Epidermal melanocyte (primary cell): Measurements from ENCODE around the gene BRINP3.

ENCODE experiments used
- DNase-seq: peaks from one replicate; pipeline ENCODE4 v3.0.0; 2011; ENCODE audit warnings: low spot score; ENCODE audit not compliant: insufficient read length

The BRINP3 gene

DNA sequence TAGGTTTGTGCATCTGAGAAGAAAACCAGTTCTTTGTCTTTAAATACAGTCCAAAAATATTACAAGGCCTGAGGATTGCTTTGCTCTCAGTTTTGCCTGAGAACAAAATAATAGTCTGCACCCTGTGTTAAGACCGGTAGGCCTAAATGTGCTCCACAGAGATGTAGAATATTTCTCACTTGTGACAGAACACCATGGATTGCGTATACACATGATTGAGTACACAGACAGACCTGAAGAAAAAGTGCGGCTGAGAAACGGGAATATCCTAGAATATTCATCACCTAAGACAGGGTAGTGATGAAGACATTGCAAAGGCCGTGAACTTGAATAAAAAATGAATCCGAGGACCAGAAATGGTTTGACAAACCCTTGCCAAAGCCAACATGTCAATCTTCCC, 155.4 kb downstream of the BRINP3 start:
- DNase-seq: no peak

DNA sequence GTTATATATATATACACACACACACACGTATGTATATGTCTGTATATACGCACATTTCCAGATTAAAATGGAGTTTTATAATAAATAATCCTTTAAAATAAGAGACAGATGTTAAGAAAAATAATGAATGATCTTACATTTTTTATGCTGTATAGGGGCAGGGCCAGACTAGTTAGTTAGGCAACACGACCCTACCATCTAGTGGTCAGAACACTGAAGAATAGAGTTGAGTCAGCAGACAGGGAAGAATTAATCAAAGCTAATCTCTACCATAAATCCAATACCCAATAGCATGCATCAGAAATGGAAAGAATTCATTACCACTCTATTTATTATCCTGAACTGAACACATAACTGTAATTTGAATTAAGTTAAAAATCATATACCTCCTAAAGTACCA, 156.7 kb downstream of the BRINP3 start:
- DNase-seq: no peak

- DNase-seq: no peak
Observed at GRCh38 chr1:190312763-190313162, 164.9 kb downstream of the BRINP3 start.

GRCh38 chr1:190303501-190303900, 174.2 kb downstream of the BRINP3 start:
- DNase-seq: no peak

DNA sequence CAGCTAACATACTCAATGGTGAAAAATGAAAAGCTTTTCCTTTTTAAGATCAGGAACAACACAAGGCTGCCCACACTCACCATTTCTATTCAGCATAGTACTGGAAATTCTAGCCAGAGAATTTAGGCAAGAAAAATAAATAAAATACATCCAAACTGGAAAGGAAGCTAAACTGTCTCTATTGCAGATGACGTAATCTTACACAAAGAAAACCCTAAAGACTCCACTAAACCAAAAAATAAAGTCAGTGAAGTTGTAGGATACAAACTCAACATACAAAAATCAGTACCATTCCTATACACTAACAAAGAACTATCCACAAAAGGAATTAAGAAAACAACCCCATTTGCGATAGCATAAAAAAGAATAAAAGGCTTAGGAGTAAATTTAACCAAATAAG, 181.2 kb downstream of the BRINP3 start:
- no peak for DNase-seq

DNA sequence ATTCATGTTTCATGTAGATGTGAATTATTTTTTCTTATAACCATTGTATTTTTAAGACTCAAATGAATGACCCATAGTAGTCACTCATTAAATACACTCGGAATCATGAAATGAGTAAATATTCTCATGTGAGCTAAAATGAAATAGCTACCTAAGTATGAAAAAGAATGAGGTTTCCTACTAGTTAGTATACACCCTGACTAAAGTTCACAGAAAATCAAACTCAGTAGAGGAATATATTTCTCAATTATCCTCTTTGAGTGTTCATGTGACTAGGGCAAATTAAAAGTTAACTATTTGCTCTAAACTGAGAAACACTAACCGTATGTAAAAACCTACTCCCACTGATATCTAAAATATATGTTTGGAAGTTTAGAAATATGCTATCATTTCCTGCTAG, 187.8 kb downstream of the BRINP3 start:
- no peak for DNase-seq

GRCh38 chr1:190286111-190286510, 191.6 kb downstream of the BRINP3 start:
- no peak for DNase-seq

GRCh38 chr1:190277107-190277506, 200.6 kb downstream of the BRINP3 start:
- DNase-seq: no peak

- DNase-seq: no peak
Observed at GRCh38 chr1:190274721-190275120, 202.9 kb downstream of the BRINP3 start.

- DNase-seq: peak; percentile 17
Observed at GRCh38 chr1:190273161-190273560, 204.5 kb downstream of the BRINP3 start.

GRCh38 chr1:190262538-190262937, 215.1 kb downstream of the BRINP3 start:
- DNase-seq: no peak

DNA sequence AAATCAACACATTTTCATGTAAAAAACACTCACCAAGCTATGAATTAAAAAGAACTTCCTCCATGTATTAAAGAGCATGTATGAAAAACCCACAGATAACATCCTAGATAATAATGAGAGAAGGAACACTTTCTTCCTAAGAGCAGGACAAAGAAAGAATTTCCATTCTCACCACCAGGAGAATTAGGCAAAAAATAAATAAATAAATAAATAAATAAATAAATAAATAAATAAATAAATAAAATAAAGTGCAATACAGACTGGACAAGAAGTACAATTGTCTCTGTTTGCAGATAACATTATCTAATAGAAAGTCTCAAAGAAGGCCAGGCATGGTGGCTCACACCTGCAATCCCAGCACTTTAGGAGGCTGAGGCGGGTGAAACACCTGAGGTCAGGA, 218.2 kb downstream of the BRINP3 start:
- no peak for DNase-seq

- DNase-seq: no peak
Observed at GRCh38 chr1:190258003-190258402, 219.7 kb downstream of the BRINP3 start.

GRCh38 chr1:190252046-190252445, 225.6 kb downstream of the BRINP3 start:
- no peak for DNase-seq

DNA sequence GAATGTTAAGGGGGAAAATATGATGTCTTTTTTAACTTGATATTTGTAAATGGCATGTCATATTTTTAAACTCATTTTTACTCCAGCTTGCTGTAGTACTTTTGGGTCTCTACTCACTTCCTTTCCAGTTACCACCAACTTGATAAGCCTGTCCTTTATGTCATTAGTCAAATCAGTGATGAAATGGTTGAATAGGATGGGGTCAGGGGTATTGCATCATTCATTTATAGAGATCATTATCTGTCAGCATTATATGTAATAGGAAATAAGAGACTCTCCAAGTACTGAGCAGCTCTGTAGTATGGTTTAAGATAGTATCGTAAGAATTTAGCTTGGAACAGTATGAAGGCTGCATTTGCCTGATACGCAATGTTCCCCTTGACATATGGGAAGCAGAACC, 227.3 kb downstream of the BRINP3 start:
- no peak for DNase-seq

- DNase-seq: no peak
Observed at GRCh38 chr1:190244406-190244805, 233.3 kb downstream of the BRINP3 start.

DNA sequence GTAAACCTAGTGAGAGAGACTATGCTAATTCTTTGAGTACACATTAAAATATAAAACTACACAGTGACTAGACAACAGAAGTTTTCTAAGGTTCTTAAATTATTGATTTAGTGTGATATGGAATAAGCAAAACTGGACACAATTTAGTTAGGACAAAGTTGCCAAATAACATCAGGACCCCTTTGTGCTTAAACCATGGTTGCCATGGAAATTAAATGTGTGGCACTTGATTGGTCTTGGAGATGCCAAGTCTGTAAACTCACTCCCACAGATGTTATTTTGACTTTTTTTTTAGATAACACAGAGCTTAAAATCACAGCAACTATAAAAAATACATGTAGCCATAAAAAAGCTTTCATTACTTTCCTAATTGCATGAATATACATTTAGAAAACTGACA, 234.6 kb downstream of the BRINP3 start:
- DNase-seq: no peak

- no peak for DNase-seq
Observed at GRCh38 chr1:190226006-190226405, 251.7 kb downstream of the BRINP3 start.

DNA sequence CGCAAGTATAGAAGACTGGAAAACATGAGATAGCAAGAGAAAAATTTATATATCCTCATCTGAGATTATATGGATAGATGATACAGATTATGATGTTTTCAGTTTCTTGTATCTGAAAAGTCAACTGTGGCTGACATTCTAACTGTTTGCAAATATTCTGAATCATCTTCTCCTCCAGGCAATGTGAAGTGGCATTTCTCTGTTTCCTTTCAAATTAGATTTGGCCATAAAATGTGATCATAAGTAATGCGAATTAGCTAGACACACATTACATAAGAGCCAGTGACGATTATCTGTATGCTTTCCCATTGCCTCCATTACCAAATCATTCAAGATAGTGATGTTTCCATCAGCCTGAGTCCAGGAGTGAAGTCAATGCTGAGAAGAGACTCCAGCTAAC, 265.2 kb downstream of the BRINP3 start:
- no peak for DNase-seq

DNA sequence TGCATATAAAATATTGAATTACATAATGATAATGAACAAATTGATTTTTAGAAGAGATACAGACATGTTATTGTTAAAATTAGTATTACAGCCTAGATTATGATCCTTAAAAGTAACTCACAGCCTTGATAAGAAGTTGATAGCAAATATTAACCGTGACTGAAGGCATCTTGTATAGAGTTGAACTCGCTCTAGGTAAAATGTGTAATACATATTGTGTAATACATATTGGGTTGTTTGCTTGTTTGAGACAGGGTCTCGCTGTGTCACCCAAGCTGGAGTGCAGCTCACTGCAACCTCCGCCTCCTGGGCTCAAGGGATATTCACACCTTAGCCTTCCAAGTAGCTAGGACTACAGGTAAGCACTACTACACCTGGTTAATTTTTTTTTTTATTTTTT, 269.9 kb downstream of the BRINP3 start:
- no peak for DNase-seq

DNA sequence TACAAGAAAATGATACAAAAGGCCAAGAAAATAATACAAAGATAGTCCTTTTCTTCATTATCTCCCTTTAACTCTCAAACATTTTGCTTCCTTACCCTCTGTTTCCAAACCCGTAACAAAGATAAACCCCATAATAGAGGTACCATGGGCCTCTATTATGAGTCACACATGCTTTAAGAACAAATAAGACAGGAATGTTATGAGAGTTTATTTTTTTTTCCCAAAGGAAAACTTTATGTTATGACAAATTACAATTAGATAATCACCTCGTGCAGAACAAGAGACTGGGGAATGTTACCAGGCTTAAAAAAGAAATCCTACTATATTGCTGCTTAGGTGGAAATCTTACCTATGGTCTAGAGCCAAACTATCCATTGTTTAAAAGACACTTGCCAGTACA, 272.0 kb downstream of the BRINP3 start:
- no peak for DNase-seq

GRCh38 chr1:190196020-190196419, 281.6 kb downstream of the BRINP3 start:
- DNase-seq: no peak

- no peak for DNase-seq
Observed at GRCh38 chr1:190193508-190194115, 284.1 kb downstream of the BRINP3 start.

DNA sequence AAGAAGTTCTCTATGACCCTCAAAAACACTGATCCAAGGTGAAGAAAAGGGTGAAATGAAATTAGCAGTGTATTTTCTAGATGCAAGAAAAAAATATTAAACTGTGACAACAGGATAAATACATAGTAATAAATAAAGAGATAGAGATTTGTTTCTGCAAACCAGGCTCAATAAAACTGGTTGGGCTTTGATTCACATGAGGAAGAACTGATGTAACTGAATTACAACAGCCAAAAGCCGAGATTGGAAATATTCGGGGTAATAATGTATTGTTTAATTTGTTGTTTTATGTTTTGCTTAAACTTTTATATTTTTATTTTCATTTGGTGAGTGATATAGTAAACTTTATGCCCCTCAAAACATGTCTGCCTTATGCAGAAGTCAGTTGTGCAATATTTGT, 285.0 kb downstream of the BRINP3 start:
- no peak for DNase-seq
